HG03108 (cell line): ENCODE data around the gene PROB1.
"Not testable (repeated sequence)": the region's sequence is repeated elsewhere in the genome, so short reads cannot be mapped to it uniquely, and the experiment has no call there.

Experiments used
- ATAC-seq: cut with Tn5 transposase; IDR thresholded peaks from one replicate; pipeline ENCODE4 v1.9.1; 2021; ENCODE audit warnings: moderate library complexity; ENCODE audit not compliant: unreplicated experiment

Gene PROB1, protein sequence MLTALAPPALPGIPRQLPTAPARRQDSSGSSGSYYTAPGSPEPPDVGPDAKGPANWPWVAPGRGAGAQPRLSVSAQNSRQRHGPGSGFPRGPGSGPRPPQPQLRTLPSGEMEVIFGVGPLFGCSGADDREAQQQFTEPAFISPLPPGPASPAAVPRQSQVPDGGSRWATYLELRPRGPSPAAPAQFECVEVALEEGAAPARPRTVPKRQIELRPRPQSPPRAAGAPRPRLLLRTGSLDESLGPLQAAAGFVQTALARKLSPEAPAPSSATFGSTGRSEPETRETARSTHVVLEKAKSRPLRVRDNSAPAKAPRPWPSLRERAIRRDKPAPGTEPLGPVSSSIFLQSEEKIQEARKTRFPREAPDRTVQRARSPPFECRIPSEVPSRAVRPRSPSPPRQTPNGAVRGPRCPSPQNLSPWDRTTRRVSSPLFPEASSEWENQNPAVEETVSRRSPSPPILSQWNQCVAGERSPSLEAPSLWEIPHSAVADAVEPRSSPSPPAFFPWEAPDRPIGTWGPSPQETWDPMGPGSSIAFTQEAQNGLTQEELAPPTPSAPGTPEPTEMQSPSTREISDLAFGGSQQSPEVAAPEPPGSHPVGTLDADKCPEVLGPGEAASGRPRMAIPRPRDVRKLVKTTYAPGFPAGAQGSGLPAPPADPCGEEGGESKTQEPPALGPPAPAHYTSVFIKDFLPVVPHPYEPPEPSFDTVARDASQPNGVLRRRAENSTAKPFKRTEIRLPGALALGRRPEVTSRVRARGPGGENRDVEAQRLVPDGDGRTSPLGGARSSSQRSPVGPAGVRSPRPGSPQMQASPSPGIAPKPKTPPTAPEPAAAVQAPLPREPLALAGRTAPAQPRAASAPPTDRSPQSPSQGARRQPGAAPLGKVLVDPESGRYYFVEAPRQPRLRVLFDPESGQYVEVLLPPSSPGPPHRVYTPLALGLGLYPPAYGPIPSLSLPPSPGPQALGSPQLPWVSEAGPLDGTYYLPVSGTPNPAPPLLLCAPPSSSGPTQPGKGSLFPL

DNA sequence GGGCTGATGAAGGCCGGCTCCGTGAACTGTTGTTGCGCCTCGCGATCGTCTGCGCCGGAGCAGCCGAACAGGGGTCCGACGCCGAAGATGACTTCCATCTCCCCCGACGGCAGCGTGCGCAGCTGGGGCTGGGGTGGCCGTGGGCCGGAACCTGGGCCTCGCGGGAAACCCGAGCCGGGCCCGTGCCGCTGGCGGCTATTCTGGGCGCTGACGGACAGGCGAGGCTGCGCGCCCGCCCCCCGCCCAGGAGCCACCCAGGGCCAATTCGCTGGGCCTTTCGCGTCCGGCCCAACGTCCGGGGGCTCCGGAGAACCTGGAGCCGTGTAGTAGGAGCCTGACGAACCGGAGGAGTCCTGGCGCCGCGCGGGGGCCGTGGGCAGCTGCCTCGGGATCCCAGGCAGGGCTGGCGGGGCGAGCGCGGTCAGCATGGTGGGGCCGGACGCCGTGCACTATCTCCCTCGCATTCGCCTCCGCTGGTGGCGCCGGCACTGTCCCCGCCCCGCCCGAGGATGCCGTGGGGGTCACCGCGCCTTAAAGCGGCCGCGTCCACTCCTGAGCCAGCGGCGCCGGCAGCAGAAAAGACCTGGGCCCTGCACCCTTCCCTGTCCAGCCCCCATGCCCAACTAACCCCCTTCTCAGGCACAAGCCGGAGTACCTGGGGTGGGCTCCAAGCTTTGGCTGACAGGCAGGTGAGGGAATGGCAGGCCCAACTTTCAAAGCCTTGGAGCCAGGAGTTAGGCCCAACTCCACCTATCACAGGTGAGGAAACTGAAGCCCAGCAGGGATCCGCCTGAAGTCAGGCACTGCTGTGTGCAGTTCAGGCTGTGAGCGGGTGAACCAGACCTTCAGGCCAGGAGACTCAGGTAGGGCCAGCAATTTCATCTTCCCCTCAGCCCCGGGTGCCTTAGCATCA, at the start of gene PROB1:
Gene PROB1 (minus strand): TSS at position 451 of the 913 bp plus-strand sequence. CDS start 23 bp downstream, at position 428.
- ATAC-seq: no peak

DNA sequence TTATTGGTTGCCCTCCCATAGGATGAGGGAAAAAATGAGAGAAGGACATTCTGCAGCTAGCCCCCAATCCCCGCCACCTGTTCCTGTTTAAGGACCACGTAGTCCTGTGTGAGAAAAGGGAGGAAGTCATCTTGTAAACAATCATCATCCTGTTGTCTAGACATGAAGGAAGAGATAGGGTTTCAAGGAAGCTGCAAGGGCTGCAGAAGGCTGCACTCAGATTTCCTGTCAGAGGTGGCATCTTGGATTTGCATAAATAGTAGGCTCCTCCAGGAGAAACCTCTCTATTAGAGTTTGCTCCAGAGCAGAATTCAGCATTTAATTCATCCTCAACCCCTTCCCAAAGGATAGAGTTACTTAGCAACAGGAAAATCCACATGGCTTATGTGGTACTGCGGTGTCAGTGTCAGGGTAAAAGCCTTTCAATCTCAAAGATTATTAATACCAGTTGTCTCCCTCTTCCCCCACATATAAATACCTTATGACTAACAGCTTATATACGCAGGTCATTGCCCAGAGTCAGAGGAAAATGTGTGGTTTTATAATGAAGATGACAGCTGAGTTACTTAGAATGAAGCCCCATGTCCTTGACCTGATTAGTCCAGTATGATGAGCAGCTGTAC, 49.0 kb upstream of the PROB1 start:
- ATAC-seq: no peak

DNA sequence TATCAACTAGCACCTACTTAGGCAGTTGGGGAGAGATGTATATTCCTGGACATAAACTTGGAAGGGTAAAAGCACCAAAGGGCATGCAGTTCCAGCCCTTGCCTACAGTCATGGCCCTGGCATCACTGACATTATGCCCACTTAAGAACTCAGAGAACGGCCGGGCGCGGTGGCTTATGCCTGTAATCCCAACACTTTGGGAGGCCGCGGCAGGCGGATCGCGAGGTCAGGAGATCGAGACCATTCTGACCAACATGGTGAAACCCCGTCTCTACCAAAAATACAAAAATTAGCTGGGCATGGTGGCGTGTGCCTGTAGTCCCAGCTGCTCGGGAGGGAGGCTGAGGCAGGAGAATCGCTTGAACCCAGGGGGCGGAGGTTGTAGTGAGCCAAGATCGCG, 45.5 kb upstream of the PROB1 start:
- ATAC-seq: not testable (repeated sequence)

DNA sequence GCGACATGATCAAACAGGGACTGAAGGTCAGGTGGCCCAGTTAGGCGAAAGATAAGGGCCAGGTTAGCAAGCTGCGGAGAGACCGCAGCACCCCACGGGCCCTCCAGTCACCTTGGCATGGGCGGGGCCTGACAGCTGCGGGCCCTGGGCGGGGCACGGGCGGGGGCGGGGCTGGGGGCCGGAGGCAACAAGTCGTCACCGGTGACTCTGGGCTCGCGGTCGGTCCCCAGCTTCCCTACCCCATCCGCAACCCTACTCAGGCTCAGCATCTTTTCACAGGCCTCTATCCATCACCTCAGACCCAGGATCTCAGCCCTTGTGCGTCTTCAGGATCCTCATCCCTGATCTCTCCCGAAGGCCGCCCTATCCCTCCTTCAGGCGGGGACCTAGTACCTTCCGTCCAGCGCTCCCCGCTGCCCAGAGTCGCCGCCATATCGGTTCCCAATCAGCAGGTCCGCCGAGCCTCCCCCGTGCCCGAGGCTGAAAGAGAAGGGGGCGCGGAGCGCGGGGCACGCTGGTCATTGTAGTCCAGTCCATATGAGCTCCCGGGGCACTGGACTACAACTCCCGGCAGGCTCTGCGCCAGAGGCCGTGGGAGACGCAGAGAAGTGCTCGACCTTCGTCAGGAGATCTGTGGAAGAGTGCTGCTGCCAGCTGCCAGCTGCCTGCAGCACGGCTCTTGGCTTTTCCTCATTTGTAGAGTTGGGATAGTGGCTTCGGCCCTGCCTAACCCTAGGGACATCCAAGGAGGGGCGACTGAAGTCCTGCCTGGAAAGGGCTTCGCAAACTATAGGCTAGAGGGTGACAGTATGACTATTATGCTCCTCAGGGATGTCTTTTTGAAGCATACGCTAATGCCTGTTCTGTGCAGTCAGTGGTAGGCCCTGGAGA, 44.4 kb upstream of the PROB1 start, which contains the start of gene DNAJC18:
Gene DNAJC18 (minus strand): TSS at position 513 of the 891 bp plus-strand sequence. CDS start 80 bp downstream, at position 433.
- peak; percentile 82 for ATAC-seq

DNA sequence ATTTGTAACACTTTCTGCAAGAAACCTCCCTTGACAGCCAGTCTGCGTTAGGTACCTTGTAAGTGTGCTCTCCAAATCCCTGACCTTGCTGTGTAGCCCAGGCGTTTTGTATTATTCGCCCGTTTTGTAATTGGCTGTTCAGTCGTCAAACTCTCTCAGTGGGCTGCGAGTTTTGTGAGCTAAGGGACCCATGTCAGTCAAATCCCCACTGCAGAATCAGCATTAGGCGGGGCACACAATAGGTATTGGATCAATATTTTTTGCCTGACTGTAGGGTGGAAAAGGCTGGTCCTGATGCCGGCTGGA, 43.8 kb upstream of the PROB1 start:
- no peak for ATAC-seq

DNA sequence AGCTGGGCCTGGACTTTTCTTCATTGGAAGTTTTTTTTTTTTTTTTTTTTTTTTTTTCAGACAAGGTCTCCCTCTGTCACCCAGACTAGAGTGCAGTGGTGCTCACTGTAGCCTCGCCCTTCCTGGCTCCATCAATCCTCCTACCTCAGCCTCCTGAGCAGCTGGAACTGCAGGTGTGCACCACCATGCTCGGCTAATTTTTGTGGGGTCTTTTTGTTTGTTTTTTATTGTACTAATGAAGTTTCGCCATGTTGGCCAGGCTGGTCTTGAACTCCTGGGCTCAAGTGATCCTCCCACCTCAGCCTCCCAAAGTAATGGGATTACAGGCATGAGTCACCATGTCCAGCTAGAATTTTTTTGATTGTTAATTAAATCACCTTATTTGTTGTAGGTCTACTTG, 40.8 kb upstream of the PROB1 start:
- no peak for ATAC-seq

DNA sequence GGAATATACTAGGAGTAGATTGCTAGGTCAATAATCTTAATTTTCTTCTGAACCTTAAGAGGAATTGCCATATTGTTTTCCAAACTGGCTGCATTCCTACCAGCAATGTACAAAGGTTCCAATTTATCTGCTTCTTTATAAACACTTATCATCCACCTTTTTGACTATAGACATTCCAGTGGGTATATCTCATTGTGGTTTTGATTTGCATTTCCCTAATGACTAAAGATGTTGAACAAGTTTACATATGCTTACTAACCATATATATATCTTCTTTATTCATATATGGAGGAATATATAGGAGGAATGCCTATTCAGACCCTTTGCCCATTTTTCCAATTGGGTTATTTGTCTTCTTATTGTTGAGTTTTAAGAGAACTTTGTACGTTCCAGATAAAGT, 36.8 kb upstream of the PROB1 start:
- no peak for ATAC-seq

DNA sequence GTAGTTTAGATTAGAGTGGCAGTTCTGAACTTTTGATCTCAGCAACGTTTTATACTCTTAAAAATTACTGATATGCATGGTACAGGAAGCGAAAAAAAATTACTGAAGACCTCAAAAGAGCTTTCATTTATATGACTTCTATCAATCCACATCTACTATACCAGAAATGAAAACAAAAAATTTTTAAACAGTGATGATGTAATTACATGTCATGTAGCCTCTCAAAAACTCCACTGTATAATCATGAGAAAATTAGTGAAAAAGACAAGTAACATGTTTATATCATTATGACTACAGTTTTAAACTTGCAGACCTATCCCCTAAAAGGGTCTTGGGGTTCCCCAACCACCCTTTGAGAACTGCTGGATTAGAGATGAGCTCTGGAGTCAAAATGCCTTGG, 35.1 kb upstream of the PROB1 start:
- ATAC-seq: no peak

DNA sequence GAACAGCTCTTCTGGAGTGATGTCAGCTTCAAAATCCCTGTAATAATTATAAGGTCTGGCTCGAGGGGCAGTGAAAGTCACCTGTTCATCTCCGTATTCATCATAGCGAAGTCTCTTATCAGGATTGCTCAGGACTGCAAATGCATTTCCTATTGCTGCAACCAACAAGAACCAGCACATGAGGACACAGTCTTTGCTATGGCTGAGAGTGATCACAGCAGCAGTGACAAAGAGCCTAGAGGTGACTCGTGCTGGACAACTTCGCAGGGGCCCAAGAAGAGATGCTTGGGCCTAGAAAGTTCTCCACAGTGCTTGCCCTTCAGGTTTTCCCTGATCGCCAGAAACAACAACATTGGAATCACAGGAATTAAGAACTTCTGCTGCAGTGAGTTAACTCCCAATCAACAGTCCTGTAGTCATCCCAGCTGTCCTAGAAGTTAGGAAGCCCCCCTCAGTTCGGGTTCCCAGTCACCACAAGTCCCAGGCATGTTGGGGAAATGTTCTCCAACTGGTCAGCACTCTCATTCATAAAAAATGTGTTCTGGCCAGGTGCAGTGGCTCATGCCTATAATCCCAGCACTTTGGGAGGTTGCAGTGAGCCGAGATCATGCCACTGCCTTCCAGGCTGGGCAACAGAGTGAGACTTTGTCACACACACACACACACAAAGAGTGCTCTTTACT, 31.4 kb upstream of the PROB1 start:
- ATAC-seq: no peak

DNA sequence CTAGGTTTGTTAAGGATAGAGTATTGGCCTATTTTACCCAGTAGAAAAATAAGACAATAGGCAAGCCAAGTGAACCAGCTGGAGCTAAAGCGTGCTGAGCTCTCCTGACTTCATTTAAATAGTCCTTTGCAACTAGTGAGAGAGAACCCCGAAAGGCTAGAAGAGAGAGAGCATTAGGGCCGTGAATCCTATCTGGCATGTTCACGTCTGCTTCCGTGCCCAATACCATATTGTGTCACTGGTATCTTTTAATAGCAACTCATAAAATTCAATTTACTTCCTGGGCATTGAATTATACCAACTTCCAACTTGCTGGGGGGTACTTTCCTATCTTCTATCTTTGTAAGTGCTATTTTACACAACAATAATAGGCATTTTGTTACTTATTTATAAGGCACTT, 30.6 kb upstream of the PROB1 start:
- no peak for ATAC-seq

DNA sequence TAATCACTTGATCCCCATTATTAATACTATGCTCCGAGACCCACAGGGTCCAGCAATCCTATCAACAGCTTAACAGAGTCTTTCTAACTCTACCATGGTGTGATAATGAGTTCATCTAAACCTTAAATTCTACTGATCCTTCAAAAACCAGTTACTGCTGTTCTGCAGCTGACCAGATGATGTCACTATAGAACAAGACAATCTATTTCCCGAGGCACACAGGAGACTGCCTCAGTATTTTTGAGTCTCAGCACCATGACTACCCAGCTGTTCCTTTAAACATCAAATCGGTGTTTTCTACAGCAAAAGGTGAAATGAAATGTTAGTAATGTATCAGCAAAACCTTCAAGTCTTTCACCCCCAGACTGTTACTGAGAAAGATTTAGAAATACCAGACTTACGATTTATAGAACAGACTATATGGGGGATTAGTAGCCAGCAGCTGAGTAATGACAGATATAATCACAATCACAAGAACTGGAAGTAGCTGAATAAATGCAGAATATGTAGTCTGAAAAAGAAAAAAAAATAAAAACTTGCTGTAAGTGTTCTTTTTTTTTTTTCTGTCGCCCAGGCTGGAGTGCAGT, 27.5 kb upstream of the PROB1 start:
- no peak for ATAC-seq

DNA sequence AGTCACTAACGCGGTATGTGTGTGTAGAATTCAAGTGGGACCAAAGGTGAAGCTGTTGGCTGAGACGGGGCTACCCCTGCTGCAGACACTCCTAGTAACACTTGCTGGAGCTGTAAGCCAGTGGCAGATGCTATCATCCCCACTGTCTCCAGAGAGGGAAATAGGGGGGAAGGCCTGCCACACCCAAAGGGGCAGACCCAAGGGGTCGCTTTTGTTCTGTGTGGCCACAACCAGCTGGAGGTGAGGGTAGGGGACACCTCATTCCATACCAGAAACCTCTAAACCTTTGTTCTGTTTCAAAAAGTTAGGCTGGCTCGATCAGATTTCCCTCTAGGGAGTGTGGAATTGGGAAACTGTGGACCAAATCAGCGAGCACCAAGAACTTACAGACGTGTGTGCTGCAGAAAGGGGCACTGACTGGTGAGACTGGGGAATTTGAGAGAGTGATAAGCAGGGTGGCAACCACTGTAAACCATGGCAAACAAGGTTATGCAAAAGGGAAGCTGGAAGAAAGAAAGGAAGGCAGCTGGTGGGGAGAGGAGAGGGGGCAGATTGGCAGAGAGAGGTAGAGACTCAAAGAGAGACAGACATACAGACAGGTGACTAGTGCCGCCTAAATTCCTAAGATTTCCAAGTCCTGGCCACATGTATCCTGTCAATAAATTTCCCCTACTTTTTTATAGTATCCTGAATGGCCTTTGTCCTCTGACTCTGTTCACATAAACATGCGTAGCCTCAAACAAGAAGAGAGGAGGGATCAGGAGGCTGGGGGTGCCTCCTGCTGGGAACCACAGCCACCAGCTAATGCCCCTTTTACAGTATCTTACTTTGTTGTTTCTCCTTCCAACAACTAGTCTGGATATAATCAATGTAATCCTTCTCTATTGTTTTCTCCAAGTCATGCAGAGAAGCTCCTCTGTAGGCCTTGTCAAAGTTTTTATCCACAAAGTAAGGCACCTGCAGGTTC, 24.6 kb upstream of the PROB1 start:
- ATAC-seq: no peak

DNA sequence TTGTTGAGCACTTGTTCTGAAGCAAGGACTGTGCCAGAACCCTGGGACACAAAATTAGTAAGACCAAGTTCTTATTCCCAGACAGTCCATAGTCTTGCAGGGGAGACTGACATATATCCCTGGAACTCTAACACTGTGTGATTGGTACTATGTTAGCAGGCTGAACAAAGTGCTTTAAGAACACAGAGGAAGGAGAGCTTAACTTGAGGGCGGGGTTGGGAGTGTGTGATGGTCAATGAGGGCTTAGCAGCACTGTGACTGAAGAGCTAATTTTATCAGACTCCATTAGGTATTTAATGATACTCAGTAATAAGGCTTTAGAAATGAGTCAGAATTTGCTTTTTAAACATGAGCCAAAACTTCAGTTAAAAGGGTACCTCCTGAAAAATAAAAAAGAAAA, 23.9 kb upstream of the PROB1 start:
- no peak for ATAC-seq

DNA sequence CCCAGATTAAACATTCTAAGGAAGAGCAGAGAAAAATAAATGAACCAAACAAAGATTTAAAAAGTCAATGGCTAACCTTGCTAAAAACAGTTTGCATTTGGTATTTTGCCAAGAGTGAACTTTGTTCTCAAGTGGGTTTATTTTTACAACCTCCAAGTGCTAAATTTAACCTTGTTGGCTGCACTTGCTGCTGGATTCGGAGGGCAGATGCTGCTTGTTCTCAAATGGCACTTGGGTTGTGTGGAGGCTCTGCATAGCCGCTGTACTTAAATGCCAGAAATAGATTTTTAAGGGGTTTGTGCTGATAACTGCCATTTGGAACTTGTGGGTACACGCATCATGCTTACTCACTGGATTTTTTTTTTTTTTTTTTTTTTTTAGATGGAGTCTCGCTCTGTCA, 22.3 kb upstream of the PROB1 start:
- no peak for ATAC-seq

DNA sequence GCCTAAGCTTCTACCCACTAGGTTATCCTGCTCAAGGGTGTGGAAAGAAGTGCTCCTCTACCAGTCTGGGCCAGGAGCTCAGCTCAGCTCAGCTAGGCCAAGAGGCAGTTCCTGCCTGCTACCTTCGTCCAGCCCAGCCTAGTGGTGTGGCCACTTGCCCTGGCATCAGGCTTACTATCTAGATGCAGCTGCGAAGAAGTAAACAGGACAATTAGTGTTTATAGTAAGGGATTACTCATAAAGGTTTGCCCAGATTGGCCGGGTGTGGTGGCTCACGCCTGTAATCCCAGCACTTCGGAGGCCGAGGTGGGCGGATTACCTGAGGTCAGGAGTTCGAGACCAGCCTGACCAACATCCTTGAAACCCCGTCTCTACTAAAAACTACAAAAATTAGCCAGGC, 21.7 kb upstream of the PROB1 start:
- ATAC-seq: no peak

DNA sequence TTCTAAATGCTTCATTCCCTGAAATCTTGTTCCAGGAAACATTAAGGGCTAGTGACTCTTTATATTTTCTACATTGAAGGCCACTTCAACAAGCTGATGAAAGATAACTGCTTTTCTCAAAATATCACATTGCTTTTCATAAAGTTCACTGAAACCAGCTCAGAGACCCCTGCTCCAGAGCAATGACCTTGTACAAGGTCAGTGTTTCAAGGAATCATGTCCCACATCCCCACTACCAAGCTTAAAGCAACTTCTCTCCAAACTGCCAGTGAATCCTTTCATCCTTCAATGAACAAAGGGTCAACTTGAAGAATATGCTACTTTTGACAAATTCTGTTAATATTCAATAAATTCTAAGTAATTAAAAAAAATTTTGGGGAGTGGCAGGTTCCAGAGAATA, 21.0 kb upstream of the PROB1 start:
- ATAC-seq: no peak

DNA sequence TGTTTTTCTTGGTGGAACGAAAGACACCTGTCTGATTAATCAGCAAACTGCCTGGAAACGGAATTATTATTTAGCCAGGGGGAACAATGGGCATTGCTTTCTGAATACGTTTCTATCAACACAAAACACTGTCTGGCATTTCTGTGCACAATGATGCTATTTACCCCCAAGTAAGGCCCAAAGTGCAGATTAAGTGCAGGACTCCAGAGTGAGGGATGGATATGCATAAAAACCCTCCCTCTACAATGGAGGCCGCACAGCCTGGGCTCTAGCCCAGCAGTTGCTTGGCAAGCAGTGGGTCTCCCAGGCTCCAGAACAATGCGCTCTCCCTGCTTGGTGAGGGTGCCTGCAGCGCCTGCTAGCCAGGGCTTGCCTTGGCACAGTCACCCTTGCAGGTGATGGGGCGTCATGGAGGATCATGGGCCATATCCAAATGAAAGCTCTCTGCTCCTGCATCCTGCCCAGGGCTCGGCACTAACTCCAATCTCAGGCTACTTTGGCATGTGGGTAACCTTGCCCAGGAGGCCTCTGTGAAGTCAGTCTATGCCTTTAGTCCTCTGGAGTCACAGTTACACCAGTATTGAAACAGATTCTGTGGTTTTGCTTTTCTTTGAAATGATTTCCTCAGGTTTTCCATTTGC, 20.4 kb upstream of the PROB1 start:
- ATAC-seq: no peak
